Fibroblast of skin of right biceps (primary cell): Measurements from ENCODE around the gene HOXB9.

ENCODE experiments used
- DNase-seq: peaks from one replicate; pipeline ENCODE4 v3.0.0-alpha.2; 2013

The HOXB9 gene

DNA sequence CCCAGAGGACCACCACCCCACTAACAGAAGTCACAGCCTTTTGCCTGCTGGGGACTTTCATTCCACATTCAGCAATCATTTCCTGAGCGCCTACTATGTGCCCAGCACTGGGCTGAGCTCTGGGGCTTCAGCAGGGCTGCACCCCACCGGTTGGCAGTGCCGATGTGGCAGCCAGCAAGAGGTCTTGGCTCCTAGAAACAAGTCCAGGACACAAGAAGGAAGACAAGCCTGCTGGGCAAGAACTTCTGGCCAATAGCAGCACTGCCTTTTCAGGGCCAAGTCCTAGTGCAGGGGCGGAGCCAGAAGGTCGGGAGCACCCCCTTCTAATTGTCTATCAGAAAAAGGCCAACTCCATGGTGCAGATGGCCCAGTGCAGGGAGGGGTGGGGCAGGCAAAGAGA is 13.0 kb upstream of the HOXB9 start:
- DNase-seq, result no peak

DNA sequence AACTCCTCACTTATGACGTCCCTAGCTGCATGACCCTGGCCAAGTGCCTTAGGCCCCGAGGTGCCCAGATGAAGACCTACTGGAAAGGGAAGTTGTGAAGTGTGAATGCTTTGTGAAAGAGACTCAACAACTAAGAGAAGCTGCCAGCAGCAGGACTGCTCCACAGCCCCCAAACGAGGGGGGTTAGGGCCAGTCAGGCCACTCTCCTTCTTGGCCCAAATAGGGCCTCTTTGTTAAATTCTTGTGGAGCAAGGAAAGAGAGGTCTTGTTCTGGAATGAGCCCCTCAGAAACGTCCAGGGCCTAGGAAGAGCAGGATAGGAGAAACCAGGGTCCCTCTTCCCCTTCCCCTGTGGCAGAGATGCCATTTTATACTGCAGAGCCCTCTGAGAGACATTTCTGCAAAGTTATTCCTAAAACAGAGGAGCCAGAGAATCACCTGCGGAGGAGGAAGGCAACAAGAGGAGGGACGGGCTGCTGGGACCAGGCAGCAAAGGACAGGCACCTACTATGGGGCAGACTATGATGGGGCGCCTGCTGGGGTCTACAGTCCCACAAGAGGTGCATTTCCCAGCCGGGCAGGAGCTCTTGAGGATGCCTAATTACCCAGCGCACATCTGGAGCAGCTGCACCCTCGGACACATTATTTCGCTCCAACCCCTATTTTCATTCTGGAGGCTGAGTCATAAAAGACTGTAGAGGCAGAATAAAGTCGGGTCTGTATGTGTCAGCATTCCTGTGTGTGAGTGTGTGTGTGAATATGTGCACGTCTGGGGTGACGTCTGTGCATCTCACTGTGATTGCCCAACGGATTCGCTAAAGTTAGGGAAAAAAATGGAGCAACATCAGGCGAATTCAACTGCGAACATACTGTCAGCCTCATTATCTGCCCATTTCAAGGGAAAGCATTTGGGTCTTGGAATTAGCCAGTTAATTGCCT is 11.4 kb upstream of the HOXB9 start:
- peak; percentile 95 for DNase-seq

DNA sequence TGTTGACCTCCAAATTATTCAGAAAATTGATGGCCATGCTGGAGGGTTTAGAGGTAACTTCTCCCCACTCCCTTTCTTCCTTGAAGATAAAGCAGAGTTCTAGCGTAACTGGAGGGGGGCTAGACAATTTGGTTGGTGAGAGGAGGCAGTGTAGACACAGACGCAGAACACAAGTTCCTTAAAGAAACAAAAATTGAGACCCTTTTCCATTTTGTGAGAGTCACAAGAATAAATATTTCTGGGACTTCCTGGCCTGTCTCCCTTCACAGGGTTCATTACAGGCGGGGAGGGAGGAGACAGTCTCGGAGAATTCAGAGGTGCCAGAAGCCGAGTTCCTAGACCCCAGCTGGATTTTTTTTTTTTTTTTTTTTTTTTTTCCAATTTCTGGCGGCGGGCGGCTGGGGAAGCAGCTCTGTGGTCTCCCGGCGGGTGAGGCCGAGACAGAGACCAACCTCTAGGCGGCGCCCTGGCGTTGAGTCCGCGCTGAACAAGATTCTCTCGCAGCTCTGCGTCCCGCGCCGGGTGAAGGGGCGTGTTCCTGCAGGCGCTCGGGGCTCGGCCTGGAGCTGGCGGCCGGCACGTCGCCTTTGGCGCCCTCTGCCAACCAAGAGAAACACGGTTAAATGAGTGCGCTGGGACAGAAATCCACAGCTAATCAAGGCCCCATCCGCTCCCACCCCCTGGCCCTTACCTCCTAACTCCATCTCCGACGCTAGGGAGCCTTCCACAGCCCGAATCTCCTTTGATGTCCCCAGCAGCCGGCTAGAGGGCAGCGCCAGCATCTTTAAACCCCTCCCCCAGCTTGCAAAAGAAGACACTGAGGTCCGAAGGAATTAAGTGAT is 10.2 kb upstream of the HOXB9 start:
- peak; percentile 77 for DNase-seq

DNA sequence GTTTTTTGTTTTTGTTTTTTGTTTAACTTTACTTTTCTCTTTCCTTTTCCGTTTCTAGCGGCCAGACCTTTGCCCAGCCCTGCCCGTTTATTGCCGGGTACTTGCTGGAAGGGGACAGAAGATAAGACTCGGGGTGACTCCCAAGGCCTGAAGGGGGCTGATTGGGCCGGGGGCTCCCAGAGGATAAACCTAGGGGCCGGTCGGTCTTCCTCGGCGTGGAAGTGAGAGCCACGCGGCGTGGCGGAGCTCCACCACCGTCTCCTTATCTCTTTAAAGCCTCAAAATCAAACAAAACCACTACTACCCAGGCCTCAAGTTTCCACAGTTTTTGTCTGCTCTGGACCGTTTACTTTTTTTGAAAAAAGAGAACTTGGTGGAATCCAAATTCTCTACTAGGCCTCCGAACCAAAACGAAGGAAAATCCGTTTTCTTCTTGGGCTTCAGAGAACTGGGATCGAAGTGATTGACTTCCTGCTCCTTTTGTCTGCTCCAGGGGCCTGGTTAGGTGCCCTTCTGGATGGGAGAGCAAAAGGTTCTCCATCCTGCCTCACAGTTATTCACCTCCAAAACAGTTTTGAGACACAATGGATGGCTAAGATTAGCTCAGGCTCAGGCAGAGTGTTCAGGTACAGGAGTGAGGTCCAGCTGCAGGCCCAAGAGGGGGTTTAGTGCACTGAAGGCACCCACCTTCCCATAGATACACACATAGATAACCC is 8.5 kb upstream of the HOXB9 start:
- no peak for DNase-seq

DNA sequence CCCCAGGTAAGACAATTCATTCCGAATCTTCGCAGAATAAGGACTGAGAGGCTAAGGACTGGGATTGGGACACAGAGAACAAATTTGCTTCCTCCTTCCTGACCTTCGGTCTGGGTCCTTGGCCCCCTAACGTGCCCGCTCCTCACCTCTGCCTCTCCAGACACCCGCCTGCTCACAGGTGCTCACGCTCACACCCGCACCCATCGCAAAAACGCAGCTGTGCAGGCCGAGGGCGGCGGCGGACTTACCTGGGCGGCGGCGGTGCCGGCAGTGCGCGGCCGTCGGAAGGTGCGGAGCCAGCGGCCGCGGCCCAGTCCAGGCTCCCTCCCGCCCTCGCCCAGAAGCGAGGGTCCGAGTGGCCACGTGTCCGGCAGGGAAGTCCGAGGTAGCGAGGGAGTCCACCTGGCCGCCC is 7.1 kb upstream of the HOXB9 start:
- DNase-seq, result no peak

DNA sequence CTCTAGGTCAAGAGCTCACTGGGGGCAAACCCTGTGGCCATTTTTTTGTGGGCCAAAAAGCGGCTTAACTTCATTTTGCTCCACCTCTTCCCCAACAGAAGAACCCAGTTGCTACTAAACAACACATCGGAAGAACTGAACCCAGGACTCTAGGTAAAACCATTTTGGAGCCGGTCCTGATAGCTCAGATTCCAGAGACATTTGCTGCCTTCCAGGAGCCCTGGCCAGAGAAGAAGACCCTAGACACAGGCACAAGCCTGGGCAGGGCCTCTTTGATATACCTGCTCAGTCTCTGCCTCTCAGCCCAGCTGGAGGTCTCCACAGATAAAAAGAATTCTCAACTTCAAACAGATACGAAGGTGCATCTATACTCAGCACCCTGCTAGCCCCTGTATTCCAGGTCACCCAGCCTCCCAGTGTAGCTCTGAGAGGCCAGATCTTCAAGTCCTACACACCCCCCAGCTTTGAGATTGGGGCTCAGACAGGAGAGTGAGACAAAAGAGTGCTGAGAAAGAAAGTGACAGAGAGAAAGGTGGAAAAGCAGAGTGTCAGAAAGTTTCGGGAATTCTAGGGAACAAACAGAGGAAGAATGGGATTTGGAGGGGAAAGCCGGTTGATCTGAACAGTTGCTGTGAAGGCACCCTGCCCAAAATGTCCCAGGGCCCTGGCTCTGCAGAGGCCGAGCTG is 6.6 kb upstream of the HOXB9 start:
- DNase-seq, result no peak

DNA sequence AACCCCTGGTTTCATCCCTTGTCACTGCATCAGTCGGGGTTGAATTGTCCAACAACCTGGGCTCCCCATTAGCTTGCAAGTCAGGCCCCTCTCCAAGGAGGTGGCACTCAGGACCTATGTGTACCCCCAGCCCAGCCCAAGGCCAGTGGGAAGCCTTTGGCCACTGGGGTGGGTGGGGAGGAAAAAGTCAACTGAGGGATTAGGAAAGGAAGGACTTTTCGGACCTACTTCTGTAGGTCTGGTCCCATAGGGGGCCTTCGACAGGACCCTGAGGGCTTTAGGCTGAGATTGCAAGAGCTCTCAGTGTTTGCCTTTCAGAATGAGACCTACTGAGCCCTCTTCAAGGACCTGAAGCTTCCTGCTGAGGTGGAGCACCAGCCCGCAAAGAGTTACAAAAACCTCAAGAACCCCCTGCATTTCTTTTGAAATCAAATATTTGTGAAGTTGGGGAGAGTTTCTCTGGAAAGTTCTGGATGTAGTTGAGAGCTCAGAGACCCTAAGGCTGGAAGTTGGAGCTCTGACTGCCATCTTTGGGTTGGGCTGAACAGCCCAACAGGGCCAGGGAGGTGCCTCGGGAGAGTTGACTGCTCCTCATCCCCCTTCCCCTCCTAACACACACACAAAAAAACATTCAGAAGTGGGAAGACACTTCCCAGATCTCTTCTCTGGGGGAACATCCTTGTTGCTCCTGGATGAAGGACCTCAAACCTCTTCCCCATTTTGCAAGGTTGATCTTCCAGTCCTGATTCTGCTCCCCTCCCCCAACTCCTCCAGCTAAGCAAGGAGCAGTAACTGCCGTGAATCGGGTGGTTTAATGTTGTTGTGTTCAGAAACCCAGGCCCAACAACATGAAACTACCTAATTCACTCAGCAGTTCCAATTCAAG is 5.8 kb upstream of the HOXB9 start:
- DNase-seq, result no peak

DNA sequence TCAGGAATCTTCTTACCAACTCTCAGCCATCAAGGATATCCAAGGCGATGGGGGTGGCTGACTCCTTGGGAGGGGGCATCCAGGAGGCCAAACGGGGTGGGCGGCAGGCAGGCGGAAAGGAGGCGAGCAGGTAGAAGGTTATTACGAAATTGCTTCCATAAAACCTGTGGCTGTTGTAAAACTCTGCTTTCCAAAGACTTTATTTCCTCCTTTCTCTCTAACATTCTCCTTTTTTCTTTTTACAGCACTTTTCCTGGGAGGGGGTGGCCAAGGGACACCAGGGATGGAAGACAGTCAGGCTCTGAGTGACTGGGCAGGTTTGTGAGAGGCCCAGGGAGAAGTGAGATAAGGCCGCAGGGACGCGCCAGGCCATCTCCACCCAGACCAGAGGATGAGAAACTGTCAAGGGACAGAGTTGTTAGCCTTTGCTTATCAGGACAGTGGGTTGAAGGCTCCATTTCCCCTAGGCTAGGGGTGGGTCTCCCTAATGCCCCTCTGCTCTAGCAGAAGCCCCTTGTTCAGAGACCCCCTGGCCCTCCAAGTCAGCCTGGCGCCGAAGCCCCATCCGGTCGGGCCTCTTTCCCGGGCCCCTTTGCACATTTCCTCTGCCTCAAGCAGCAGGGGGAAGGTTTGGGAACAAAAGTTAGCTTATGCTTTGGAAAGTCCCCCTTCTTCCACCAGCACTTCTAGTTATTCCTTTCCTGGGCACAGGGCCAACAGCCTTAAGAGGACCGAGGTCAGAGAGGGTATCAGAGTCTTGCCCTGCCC is 5.0 kb upstream of the HOXB9 start:
- DNase-seq, result no peak

DNA sequence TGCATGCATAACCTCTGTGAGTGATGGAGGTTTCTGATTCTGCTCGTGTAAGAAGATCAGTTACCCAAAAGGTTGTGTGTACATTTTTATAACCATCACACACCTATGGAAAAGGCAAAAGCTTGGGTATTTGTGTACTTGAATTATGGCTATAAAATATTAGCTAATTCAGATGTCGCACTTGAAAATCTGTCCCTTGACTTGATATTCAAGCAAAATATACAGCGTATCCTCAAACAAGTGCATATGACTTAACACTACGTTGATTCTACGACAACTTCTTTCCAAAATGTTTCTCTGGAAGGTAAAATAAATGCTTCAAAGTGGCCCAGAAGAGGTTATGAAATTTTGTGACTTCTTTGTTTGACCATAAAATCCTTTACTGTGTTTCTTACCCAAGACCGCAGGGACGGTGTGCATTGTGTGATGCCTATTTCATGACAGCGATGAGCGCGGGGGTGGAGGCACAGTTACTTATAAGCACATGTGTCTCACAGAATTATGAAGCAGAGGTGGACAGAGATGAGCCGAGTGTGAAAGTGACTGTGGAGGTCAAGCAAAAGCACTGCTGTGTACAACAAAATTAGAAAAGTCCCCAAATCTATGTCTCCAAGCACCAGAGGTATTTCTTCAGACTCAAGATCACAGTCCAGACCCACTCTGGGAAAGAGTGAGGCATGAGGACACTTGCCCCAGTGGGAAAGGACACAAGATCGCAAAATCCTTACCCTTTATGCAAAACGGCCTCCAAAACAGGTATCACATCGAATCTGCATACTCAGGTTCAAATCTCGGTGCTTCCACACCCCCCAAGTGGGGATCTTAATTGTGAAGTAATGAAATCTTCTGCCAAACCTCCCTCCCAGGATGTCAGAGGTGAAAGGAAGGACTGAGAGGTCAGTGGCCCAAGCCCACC is 4.1 kb upstream of the HOXB9 start:
- no peak for DNase-seq

DNA sequence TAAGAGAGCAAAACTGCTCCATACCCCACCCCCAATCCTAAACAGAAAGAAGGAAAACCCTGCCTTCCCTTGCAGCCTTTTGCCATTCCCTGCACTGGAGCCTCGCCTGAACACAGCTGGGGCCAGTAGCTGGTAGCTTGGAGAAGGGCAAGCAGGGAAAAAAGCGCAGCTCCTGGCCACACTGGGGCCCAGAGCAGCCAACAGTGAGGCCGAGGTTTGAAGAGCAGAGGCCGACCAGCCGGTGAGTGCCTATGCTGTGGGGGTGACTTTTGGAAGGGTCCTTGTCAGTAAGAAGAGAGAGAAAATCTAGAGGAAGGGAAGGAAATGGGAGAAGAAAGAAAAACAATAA is 3.2 kb upstream of the HOXB9 start:
- DNase-seq, result no peak

DNA sequence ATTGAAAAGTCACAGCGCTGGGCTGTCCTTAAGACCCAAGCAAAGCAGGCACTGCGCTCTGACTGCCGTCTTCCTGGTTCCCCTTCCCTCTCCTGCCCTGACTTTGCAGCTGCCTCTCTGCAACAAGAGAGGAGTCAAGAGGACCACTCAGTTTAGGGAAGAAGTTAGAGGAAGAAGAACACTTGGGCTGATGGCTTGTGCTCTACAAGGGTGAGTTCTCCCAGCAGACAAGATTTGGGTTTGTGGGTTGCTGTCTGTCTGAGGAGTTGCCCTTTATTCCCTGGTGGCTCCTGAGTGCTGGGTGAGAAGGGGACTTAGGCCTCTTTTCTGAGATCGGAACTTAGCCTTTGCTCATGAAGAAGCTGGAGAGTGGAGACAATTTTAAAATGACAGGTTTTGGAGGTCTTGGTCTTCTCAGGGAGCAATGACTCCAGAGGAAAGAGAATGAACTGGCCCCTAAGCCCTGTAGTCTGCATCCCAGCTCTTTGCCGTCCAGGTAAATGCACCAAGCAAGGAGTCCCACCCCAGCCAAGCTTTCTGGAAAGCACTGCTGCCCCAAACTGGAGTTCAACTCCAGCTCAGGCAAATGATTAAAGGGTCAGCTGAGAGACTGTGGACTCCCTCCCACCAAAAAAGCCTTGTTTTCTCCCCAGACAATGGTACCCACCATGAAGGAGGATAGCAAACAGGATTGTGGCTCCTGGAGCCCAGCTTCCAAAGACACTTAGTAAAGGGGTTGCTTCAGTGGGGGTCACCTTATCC is 2.7 kb upstream of the HOXB9 start:
- DNase-seq, result no peak

DNA sequence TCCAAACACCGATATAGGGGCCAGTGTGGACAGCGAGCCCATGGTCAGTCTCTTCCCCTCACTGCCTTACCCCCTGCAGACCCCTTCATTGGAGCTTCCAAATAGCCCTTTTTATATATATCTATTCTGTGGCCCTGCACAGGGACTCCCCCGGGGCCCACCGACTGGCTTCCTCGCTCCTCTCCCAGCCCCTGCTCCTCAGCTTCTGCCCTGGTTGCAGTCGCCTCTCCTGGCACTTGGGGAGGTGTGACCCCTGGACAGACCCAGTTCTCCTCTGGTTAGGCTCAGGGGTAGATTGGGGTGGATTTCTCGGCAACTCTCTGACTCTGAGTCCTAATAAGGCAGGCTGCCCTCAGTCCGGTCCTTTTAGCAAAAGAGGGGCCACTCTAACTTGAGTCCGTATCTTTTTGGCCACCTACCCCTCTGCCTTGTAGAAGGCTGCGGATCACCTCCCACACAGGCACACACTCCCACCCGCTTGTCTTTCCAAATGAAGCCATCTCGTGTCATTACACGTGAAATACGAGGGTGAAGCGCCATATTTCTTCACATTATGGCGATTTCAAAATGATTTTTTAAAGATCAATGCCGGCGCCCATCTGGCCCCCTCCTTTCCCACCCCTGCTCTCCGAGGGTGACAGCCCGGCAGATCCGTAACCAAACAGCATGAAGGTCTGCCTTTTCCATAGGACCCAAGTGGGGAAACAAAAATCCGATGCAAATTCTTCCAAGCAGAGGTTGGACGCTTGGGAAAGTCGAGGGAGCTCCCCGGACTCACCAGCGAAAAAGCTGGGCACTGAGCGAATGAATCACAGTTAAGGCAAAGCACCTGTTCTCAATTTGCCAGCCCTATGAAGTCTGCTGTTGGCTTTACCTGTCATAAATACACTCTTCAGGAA is 1.7 kb upstream of the HOXB9 start:
- DNase-seq, result no peak

DNA sequence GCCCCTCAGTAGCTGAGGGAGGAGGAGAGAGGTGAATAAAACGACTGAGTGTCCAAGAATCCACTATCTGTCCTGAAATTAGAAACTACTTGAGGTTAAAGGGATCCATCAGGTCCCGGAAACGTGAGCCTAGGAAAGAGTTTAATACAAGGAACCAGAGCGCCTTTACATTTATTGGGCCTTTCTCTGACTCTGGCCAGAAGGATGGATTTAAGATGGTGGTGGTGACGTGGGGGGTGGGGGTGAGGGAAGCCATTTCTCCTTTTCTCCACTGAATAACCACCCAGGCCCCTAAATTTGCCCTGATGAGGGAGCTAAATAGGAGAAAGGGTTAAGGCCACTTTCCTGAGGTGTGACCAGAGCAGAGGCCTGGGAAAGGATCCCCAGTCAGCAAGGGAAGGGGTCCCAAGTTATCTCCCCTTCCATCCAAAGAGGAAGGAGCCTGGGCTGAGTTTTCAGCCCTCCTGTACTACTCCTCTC is 1.0 kb upstream of the HOXB9 start:
- no peak for DNase-seq

DNA sequence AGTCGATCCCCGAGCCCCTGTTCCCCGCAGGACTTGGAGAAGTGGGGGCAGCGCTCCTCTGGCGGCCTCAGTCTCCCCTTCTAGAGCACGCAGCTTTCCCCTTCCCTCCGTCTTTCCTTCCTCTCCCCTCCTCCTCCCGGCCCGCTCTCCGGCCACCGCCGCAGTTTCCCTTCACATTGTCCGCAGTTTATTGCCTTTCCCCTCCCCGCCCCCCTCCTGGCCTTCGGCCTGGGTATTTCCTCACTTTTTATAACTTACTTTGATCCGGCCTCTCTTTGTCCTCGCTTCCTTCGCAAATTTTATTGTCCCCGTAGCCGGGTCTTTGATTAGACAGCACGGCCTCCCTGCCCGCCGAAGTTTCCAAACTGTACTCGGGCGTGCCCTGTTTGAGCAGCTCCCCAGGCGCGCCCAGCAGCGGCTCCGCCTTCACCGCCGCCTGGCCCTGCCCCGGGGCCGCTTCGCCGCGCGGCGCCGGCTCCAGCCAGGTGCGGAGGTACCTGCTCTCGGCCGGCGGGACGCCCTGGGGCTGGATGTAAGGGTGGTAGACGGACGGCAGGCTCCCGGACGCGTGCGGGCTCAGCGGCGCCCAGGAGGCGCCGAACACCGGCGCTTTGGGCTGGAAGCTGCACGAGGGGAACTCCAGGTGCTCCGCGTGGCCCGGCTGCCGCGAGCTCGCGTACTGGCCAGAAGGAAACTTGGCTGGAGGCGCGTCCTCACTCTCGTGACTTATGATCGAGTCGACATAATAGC is 488 bp downstream of the HOXB9 start:
- no peak for DNase-seq

DNA sequence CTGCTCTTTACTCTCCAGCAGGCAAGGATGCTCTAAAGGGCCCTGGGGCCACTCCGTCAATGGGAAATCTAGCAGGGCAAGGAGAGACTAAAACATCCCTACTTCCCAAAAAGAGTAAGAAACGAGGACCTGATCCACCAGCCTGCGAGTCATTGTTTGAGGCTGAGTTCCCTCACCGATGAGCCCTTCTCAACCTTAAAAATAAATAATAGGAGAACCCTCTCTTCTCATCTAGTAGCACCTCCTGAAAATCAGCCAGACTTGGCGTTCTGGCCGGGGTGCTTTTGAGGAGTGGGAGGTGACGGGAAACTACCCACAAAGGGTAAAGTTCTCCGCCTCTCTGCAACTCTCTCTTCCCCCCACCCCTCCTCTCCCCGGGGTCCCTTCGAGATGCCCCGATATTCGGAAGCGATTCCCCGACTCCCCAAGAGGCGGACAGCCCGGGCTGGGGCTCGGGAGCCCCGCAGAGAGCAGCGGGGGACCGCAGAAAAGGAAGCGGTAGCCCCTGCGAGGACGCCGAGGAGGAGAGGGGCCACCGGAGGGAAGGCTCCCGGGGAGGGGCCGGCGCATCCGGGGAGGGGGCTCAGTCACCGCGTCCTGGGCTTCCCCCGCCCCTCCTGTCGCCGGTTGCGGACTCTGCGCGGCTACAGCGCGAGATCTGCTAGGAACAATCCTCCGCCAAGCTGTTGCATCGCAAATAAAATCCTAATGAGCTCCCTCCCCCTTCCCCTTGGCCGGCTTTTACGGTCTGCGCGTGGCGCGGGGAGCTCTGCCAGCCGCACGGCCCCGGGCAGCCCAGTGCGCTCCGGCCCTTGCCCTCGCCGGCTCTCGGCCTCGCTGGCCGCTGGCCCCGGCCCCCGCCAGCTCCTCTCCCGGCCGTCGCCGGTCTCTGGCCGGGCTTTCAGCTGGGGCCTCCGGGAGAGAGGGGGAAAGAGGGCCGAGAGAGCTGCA is 1.3 kb downstream of the HOXB9 start:
- DNase-seq, result no peak

DNA sequence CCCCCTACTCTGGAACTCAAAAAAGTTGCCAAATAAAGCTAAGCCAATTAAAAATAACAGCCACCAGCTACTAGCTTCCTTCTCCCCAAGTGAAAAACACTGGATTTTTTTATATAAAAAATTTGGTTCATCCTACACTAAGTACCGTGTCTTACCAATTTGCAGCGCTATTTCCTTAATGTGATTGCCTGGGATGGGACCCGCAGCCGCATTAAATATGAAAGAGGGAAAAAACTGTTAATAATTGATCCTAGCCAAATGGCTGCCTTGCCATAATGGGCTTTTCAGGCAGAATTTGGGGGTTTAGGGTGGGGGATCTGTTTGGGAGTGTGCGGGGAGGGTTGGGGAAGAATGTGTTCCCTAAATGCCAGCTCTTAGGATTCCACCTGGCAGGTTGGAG is 2.0 kb downstream of the HOXB9 start:
- no peak for DNase-seq
